HepG2 (cell line): ENCODE results near the gene UQCR10.

ENCODE experiments used
- AFF4 ChIP-seq: sonication (generic); formaldehyde crosslinking; IDR thresholded peaks from 2 replicates; pipeline ENCODE4 v1.4.0; 2020; ENCODE audit warnings: missing genetic modification reagents
- CREB3 ChIP-seq: sonication (generic); formaldehyde crosslinking; IDR thresholded peaks from 2 replicates; pipeline ENCODE4 v1.5.0; 2020; ENCODE audit warnings: missing genetic modification reagents
- E2F5 ChIP-seq: sonication (generic); formaldehyde crosslinking; conservative IDR thresholded peaks from 2 replicates; pipeline ENCODE4 v1.4.0; 2020; ENCODE audit warnings: missing genetic modification reagents
- FOSL1 ChIP-seq: sonication (generic); formaldehyde crosslinking; IDR thresholded peaks from 2 replicates; pipeline ENCODE4 v1.9.0; 2021; ENCODE audit warnings: missing genetic modification reagents, borderline replicate concordance
- GMEB2 ChIP-seq: IDR thresholded peaks from 2 replicates; pipeline ENCODE4 v1.6.1; 2016; ENCODE audit warnings: missing biosample characterization, missing genetic modification reagents, low read depth
- HMG20B ChIP-seq: conservative IDR thresholded peaks from 2 replicates; pipeline ENCODE4 v1.6.1; 2016; ENCODE audit warnings: missing genetic modification reagents, missing compliant biosample characterization
- ZBTB8A ChIP-seq: sonication (generic); formaldehyde crosslinking; IDR thresholded peaks from 2 replicates; pipeline ENCODE4 v1.4.0; 2020; ENCODE audit warnings: mild to moderate bottlenecking, low read depth, missing genetic modification reagents, borderline replicate concordance
- ZNF580 ChIP-seq: IDR thresholded peaks from 2 replicates; pipeline ENCODE4 v1.6.1; 2016; ENCODE audit warnings: low read depth, borderline replicate concordance
- ZNF749 ChIP-seq: sonication (generic); formaldehyde crosslinking; IDR thresholded peaks from 2 replicates; pipeline ENCODE4 v1.8.0; 2022; ENCODE audit warnings: mild to moderate bottlenecking, missing genetic modification reagents, moderate library complexity, borderline replicate concordance

GRCh38 chr22:29742326-29742725, 24.8 kb upstream of the UQCR10 start:
- no peak for TF ChIP-seq E2F5
- no peak for TF ChIP-seq ZBTB8A (CRISPR knock-in tag)
- no peak for TF ChIP-seq CREB3
- TF ChIP-seq FOSL1: no peak
- no peak for TF ChIP-seq AFF4 (CRISPR knock-in tag)
- no peak for TF ChIP-seq HMG20B
- no peak for TF ChIP-seq GMEB2 (CRISPR knock-in tag)
- no peak for TF ChIP-seq ZNF580 (CRISPR knock-in tag)
- TF ChIP-seq ZNF749: no peak
